ENCODE measurements around the gene PERP.
"Not testable (repeated sequence)": the region's sequence is repeated elsewhere in the genome, so short reads cannot be mapped to it uniquely, and the experiment has no call there.

PERP gene

GRCh38 chr6:138104618-138105213, 2.5 kb downstream of the PERP start:
- no peak for DNase-seq

GRCh38 chr6:138103871-138104270, 3.3 kb downstream of the PERP start:
- no peak for DNase-seq

DNA sequence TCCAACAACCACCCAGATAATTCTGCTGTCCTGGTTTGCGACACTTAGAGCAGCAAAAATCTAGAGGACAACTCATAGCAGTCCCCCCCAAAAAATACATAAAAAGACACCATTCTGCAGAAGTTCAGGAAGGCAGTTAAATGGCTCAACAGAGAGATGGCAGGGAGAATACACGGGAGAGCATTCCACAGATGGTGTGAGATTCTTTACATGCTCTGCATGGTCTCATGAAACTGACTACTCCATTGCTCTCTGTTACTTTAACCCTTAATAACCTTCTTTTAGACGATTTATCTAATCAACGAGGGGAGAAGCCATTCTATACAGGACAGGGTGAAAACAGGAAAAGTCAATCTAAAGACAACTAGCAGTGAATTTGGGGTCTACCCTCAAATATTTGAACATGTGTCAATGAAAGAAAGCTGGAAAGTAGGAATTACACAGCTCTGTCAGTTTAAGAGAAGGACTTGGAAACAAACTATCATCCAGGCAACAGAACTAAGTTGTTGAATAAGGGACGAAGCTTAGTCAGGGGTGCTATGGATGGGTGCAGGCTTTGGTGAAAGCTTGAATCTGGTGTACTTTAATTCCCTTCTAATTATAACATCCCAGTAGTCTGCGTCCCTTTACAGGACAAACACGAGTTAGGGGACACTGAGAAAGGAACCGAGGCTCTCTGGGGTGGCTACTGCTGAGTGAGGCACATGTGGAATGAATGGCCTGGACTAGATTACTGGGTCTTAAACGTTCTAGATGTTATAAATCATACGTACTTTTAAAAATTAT, 5.1 kb downstream of the PERP start:
- no peak for DNase-seq

GRCh38 chr6:138099832-138100231, 7.4 kb downstream of the PERP start:
- DNase-seq, result no peak

- no peak for DNase-seq
Observed at GRCh38 chr6:138098306-138098705, 8.9 kb downstream of the PERP start.

- no peak for DNase-seq
Observed at GRCh38 chr6:138094260-138094659, 13.0 kb downstream of the PERP start.

DNA sequence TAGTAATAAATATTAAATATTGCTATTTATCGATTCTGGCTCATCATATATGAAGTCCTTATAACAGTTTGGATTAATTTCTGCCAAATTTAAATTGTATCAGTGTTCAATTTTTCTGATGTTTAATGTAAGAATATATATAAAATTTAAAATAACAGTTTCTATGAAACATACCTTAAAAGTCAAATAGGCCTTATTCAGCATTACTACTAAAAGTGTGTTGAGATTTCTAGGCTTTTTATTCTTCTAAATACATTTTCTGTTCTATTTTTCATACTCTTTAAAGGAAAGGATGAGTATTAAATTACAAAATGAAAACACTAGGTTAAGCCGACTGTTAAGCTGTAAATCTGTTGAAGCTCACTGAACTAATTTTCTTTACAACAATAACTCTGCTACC, 13.6 kb downstream of the PERP start:
- no peak for DNase-seq

- DNase-seq, result no peak
Observed at GRCh38 chr6:138092686-138093085, 14.5 kb downstream of the PERP start.

DNA sequence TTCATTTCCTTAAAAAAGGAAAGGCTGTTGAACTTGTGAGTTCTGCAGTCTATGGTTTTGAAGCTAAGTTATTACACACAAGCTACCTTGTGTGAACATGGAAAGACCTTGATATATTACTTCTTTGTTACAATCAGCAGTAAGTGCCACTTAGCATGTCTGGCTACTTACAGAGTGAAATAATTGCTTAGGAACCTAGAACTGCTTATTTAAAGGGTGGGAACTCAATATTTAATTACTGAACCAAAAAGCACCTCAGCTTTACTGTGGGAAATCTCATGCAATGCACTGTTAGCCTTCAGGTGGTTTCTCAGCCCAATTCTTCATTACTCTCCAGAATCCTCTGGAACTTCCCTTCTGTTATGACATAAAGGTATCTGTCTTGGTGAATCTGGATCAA, 17.9 kb downstream of the PERP start:
- no peak for DNase-seq

DNA sequence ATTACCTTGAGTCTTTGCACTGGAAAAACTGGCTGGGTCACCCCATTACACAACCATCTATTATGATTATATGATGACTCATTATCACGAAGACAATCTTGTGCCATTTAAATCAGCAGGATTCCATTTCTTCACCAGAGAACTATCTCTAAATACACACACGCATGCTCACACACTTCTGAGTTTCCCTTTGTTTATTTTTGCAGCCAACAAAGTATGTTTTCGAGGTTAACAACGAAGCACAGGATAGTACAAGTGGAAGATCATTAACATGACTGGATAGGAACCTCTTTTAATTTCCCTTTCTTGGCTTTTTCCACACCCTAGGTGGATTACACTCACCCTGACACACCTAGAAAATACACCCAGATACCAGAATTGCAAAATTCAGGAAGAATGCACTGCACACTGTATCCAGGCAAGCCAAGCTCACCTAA, 18.9 kb downstream of the PERP start:
- DNase-seq, result no peak

GRCh38 chr6:138087593-138088325, 19.5 kb downstream of the PERP start:
- DNase-seq, result no peak

DNA sequence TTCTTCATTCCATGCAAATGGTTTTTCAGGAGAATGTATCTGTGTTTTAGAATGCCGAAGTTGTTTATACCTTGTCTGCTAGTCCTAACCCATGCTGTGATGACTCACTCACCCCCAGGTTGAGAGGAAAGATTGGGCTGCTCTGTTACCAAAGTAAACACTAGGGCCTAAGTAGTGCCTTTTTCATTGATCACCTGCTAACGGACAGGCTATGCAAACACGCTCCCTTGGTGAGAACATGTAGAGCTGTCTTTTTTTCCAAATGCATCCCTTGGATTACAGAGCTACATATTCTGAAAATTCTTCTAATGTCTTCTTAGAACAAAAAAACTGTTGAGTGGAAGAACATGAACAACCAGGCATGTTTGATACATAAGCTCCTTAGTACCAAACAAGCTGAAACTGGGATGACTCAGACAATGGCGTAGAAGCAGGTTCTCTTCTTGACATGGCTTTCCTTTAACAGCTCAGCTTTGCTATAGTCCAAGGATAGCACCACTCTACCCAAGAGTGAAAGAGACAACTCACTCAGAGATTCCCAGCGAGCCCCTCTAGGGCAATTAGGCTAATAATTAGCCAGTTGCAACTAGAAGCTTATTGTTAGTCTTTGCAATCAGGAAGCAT, 20.5 kb downstream of the PERP start:
- DNase-seq, result no peak

- DNase-seq, result no peak
Observed at GRCh38 chr6:138085839-138086222, 21.4 kb downstream of the PERP start.

DNA sequence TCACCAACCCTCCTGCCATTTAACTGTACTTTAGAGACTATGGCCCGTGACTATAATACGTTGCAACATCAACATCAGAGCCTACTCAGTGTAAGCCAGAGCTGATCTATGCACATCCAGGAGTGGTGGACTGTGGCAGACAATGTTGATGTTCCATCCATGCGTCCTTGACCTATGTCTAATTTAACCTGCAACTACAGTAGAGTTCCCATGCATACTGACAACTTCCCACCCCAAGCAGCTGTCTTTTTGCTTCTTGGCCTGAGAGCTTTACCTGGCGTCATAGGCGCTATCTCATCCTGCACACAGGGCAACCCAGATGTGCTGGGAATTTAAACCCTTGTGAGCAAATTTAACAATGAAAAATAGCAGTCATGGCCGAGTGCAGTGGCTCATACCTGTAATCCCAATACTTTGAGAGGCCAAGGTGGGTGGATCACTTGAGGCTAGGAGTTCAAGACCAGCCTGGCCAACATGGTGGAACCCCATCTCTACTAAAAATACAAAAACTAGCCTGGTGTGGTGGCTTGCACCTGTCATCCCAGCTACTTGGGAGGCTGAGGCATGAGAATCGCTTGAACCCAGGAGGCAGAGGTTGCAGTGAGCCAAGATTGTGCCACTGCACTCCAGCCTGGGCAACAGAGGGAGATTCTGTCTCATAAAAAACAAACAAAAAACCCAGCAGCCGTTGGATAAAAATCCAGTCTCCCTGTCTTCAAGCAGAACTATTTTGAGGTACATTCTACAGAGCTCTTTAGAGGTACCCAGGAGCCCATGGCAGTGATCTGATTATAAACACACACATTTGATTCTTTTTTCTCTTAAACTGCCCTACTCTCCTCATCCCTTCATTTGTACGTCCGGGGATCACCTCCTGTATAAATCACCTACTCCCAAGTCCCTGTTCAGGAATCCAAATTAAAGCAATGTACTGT, 22.0 kb downstream of the PERP start:
- DNase-seq, result no peak

DNA sequence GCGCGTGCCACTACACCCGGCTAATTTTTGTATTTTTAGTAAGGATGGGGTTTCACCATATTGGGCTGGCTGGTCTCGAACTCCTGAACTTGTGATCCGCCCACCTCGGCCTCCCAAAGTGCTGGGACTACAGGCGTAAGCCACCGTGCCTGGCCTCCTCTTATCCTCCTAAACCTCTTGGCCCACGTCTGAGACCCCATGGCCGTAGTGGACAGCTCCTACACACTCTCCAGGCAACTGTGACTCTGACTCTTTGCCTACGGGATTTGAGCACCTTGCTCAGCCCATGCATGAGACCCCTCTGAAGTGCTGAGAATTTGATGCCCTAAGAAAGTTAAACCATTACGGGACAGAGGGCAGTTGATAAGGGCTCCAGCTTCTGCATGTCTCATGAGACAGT, 25.0 kb downstream of the PERP start:
- DNase-seq, result no peak

- DNase-seq, result not testable (repeated sequence)
Observed at GRCh38 chr6:138079556-138079955, 27.7 kb downstream of the PERP start.

DNA sequence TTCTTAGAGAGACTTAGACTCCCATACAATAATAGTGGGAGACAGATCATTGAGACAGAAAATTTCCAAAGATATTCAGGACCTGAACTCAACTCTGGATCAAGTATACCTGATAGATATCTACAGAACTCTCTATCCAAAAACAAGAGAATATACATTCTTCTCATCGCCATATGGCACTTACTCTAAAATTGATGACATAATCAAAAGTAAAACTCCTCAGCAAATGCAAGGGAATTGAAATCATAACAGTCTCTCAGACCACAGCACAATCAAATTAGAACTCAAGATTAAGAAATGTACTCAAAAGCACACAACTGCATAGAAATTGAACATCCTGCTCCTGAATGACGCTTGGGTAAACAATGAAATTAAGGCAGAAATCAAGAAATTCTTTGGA, 28.7 kb downstream of the PERP start:
- DNase-seq, result no peak

GRCh38 chr6:138073264-138073663, 34.0 kb downstream of the PERP start:
- DNase-seq, result no peak

DNA sequence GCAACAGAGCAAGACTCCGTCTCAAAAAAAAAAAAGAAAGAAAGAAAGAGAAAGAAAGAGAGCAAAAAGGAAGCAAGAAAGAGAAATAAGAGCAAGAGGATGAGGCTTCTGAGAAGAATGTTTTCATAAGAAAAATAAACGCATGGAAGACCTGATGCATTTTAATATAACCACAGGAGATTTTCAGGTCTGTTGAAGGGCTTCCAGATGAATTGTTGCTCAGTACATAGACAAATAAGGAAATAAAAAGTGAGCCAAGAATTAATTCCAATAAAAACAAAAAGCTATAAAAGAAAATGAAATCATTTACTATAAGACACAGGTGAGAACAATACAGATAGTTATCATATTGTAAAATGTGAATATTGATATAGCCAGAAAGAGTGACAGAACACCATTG, 43.5 kb downstream of the PERP start:
- no peak for DNase-seq

- DNase-seq, result no peak
Observed at GRCh38 chr6:138054982-138055381, 52.2 kb downstream of the PERP start.

- no peak for DNase-seq
Observed at GRCh38 chr6:138052783-138053182, 54.4 kb downstream of the PERP start.

DNA sequence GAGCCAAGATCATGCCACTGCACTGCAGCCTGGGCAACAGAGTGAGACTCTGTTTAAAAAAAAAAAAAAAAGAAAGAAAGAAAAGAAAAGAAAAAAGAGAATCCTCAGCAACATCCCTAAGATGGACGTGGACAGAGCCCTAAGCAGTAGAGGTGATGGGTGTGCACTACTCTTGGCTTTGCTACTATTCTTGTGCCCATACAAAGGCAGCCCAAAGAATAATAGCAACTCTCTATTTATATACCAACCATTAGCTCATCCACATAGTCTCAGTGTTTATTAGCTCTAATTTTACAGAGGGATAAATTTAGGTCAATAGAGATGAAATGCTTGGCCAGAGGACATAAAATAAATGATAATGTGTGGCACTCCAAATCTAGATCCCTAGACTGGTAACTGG, 62.2 kb downstream of the PERP start:
- no peak for DNase-seq

Data from T-helper 1 cell (primary cell).